T-helper 2 cell treated with Interferon-gamma antibody and Interleukin-4, amounts not matched to agents 100 ng/mL and 5 ng/mL, for 36 hours (primary cell): ENCODE data around the gene SPOCD1. TPM values are rescaled to one million over a fixed set of nuclear protein-coding genes. Genes with fewer than 3 reads are reported as not detected.

Experiments used
- intact Hi-C: fragments of 100-400 bp; cut with micrococcal nuclease; formaldehyde crosslinking; loops from one replicate; pipeline ENCODE4 v1.15.1; 2023
- total RNA-seq: library from RNA; stranded (reverse); gene quantifications from 2 replicates; pipeline ENCODE4 v1.2.3, GENCODE V29; 2022

SPOCD1 gene
- total RNA-seq, 1 donor from 2014 or later = not detected

DNA sequence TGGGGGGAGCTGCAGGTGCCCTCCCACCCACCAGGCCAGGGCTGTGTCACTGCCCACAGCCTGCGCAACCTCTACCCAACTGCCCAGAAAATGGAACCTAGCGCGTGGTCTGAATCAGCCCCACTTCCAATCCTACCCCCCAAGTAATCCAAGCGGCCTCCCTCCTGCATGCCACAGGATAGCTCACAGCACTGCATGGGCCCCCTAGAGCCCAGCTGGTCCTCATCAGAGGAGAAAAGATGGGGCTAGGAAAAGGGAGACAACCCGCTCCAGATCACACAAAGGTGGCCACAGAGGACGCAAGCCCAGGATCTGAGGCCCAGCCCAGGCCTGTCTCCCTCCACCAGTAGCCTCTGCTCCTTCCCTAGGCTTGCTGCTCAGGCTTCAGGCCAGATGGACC, 57.8 kb downstream of the SPOCD1 start:
- intact Hi-C loops = no loop called here

DNA sequence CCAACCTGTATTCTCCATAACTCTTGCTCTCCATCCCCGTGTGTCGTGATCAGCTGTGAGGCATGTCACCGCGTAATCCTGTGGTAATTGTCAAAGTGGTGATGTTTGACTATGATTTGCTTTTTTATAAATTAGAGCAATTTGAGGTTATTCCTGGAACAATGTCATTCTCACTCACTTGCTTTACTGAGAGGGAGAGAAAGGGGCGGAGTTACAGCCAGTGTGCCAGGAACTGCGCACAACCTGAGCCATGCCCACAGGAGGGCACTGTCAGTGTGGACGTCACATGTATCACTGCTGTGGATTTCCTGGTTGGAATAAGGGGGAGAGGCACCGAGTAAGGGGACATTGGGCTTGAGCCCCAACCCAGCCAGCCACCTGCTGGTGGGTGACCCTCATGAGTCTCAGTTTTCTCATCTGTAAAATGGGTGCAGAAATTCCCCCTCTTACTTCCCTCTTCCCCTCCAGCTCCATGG, 58.6 kb downstream of the SPOCD1 start:
- intact Hi-C loops = no loop called here

DNA sequence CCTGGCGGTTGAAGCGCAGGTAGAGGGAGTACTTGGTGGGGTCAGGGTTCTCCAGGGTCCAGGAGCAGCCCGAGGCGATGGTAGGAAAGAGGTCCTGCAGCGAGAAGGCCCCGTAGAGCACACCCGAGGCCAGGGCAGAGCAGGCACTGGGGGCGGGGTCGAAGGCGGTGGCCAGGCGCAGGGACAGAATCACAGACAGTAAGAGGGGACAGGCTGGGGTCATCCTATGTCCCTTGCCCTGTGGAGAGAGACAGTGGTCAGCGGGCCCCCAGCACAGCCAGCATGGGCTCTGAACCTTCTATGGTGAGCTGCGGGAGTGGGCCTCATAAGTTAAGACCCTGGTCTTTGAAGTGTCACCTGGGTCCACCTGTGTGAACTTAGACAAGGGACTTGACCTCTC, 59.2 kb downstream of the SPOCD1 start:
- intact Hi-C loops = no loop called here

DNA sequence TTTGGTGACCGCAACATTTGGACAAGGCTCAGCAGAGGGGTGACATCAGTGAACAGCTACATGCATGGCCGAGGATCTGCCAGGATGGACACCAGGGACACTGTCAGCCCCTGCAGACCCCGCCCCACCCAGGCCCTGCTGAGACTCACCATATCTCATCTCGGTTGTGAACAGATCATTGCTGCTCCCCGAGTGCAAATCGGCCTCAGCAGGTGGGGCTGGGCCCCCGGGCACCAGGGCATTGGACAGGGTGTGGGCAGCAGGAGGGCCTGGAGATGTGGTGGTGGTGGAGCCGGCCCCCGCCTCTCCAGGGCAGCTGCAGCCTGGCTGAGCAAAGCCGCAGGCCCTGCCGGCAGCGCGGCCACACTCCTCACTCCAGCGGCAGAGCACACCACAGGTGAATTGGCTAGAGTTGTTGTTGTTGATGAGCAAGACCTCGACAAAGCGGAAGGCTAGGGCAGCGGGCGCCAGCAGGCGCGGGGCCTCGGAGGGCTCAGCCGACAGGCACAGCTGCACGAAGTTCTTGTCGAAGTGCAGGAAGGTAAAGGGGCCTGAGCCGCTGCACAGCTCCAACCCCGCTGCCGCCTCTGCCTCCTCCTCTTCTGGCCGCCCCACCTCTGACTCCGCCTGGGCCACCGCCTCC, 59.9 kb downstream of the SPOCD1 start:
- intact Hi-C loops = no loop called here

- intact Hi-C loops = no loop called here
Observed at GRCh38 chr1:31755197-31755611, 60.6 kb downstream of the SPOCD1 start.

GRCh38 chr1:31754397-31754796, 61.4 kb downstream of the SPOCD1 start:
- intact Hi-C loops = no loop called here

GRCh38 chr1:31753707-31754349, 62.0 kb downstream of the SPOCD1 start:
- intact Hi-C loops = no loop called here

GRCh38 chr1:31752952-31753475, 62.8 kb downstream of the SPOCD1 start:
- intact Hi-C loops = no loop called here

GRCh38 chr1:31752258-31752657, 63.6 kb downstream of the SPOCD1 start:
- intact Hi-C loops = no loop called here

- intact Hi-C loops = no loop called here
Observed at GRCh38 chr1:31751822-31752241, 64.0 kb downstream of the SPOCD1 start.

DNA sequence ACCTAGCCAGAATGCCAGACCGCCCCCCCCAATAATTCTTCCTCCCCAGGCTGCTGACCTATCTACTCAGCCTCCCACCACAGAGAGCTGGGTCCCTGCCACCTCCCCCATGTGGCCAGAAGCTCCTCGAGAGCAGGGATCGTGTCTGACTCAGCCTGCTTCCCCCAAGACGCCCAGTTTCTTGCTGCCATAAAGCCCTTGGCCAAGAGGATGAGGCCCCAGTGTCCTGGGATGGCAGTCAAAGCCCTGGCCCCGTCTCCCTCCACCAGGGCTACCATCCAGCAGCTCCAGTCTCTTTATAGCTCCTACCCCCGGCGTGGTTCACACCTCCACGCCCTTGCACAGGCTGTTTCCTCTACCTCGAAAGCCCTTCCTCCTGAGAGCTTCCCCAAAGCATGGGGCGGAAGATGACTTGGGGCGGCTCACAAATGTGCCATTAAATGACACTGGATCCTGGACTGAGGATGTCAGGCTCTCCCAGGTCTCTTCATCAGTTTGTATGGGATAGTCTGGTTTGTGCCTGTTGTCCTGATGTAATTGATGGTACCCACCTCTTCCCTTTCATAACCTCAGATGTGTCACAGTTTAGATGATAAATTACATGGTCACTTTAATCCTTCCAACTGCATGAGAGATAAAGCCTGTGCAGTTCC, 64.8 kb downstream of the SPOCD1 start:
- intact Hi-C loops = no loop called here

DNA sequence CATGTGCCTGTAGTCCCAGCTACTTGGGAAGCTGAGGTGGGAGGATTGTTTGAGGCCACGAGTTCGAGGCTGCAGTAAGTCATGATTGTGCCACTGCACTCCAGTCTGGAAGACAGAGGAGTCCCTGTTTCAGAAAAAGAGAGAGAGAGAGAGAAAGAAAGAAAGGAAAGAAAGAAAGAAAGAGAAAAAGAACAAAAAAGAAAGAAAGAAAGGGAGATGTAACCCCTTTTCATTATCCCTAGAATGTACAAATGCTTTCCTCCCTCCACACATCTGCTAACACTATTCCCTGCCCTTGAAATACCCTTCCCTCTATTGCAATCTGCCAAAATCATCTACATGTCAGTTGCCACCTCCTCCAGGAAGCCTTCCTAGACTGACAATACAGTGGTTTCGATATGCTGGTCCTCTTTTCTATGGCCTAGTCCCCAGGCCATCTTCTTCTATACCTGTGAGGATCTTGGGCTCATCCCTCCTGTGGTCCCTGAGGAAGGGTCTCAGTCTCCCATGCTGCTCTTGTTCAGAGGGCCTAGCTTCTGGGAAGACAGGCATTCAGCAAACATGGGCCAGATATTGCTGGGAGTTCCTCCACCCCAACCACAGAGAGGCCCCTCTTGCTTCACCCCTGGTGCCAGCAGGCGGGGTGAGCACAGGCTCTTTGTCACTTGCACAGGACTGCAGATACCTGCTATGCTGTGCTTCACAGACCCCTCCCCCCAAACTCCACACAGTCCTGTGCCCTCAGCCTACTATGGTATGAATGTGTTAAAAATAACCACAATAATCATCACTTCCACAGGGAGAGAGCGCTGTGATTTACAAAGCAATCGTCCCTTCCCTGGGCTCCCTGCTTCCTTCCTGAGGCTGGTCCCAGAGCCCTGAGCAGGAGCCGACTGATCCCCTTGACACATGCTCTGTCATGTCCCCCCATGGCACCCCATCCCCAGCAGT, 65.8 kb downstream of the SPOCD1 start:
- intact Hi-C loops = loop anchor here (5.0 kb wide), 1 partner anchor 88 kb away; no protein-coding TSS in a partner anchor

DNA sequence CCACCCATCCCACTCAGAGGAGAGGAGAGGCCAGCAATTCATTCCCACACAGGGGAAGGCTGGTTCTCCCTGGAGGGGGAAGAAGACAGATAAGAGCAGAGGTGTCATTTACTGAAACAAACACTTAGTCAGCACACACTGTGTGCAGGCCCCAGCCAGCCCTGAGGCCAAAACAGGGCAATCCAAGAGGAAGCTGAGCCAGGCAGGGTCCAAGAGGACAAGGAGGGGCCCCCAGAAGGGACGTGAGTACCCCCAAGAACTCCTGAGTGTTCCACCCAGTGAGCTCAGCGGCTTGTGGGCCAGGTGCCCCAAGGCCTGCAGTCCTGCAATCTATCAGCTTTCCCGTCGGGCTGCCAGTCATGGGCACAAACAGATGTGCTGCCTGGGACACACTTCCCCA, 67.5 kb downstream of the SPOCD1 start:
- intact Hi-C loops = loop anchor here (5.0 kb wide), 1 partner anchor 86 kb away; no protein-coding TSS in a partner anchor

- intact Hi-C loops = loop anchor here (5.0 kb wide), 1 partner anchor 85 kb away; no protein-coding TSS in a partner anchor
Observed at GRCh38 chr1:31747304-31747703, 68.5 kb downstream of the SPOCD1 start.

DNA sequence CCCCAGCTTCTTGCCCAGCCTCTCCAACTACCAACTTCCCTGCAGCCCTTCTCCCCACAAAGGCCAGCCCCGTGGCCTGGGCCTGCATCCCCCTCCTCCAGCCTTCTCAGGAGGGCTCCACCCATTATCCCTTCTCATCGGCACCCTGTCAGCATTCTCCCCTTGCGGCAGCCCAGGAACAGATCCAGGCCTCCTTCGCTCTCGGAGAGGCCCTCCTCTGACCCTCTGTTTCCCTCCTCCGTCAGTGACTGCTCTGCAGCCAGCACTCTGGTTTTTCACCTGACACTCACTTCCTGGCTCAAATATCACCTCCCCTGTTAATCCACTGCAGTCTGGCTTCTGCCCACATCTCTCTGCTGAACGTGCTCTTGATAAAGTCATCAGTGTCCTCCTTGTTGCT, 69.1 kb downstream of the SPOCD1 start:
- intact Hi-C loops = loop anchor here (5.0 kb wide), 1 partner anchor 84 kb away; no protein-coding TSS in a partner anchor

- intact Hi-C loops = loop anchor here (5.0 kb wide), 1 partner anchor 84 kb away; no protein-coding TSS in a partner anchor
Observed at GRCh38 chr1:31745946-31746670, 69.7 kb downstream of the SPOCD1 start.

DNA sequence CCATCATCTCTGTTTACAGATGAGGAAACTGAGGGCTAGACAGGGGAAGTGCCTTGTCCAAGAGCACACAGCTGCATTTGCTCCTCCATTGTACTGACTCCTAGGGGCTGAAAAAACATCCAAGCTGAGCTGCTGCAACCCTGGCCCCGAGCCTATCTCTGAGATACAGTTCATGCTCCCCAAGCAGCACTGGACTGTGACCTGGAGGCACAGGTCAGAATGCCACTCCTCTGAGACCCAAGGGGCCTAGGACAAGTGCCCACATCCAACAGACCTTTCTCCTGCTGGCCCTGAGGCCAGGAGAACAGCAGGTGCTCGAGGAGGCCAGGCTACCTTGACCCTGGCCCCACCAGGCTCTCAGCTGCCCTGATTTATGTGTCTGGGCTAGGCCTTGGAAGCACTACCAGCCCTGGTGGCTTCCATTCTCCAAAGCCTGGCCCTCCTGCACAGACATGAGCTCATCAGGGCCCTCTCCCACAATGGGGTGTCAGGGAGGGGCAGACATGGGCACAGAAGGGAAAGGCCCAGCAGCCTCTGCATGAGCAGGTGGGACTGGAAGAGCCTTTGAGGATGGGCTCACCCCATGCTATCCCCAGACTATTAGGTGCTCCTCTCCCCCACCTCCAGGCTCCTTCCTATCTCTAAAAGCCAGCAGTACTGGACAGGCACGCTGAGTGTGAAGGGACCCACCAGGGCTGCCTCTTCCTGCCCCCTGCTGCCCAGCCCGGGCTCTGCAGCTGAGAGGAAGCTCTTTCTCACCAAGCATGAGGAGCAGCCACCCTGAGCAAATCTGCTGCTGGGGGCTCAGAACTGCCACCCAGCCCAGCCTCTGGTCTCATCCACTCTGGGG, 70.5 kb downstream of the SPOCD1 start:
- intact Hi-C loops = loop anchor here (5.0 kb wide), 1 partner anchor 83 kb away; no protein-coding TSS in a partner anchor

GRCh38 chr1:31744165-31744888, 71.5 kb downstream of the SPOCD1 start:
- intact Hi-C loops = no loop called here
